HepG2 (cell line): Measurements from ENCODE around the gene ZNF581. TPM values are rescaled to one million over a fixed set of nuclear protein-coding genes. Genes with fewer than 3 reads are reported as not detected.

ENCODE experiments used
- ATAC-seq: fragments of 200-7000 bp; cut with Tn5 transposase; 3 replicates; pipeline ENCODE4 v1.9.1; 2020; ENCODE audit warnings: mild to moderate bottlenecking, moderate library complexity
- BruUV-seq: library from RNA; stranded (reverse); fragments of 400-500 nt; replicated peaks from 2 replicates; lab custom pipeline; 2021; lab: Mats Ljungman, UMichigan
- CTCF ChIA-PET: fragments of 300-600 bp; formaldehyde crosslinking; extraction: SDS; loops from one replicate; lab custom pipeline; 2021; ENCODE audit warnings: low total read pairs, inconsistent platforms, low intra/inter-chr PET ratio; lab: Yijun Ruan, JAX
- POLR2A ChIA-PET: fragments of 350-600 bp; sonication (Branson Sonifier 250); formaldehyde crosslinking; loops from one replicate; lab custom pipeline; 2020; ENCODE audit warnings: antibody characterized with exemption, inconsistent platforms; lab: Yijun Ruan, JAX
- DNase-seq: peaks from one replicate; pipeline ENCODE4 v3.0.0-alpha.2; 2015; ENCODE audit warnings: low spot score
- FAIRE-seq: peaks from 3 replicates; lab custom pipeline; 2011; peaks lifted over from hg19 to GRCh38; lab: Jason Lieb, UNC
- H2AFZ ChIP-seq: one replicate; pipeline ENCODE4 v1.6.1; 2011; ENCODE audit warnings: low read length, inconsistent platforms
- H3K27ac ChIP-seq: fragments of 300-600 bp; 3 replicates; pipeline ENCODE4 v1.8.0; 2011; ENCODE audit warnings: mixed run types, mild to moderate bottlenecking, mixed read lengths, low read length, inconsistent platforms; ENCODE audit not compliant: insufficient read depth; ENCODE audit errors: extremely low read length
- H3K27me3 ChIP-seq, 2 experiments: fragments of 200-600 bp in 1 of 2; 2 replicates in 1 of 2; 3 replicates in 1 of 2; pipeline versions ENCODE4 v1.6.0 to v1.8.0; 2011; ENCODE audit warnings: low read length in 2 of 2, mild to moderate bottlenecking in 2 of 2, moderate library complexity in 2 of 2, inconsistent platforms in 1 of 2; ENCODE audit not compliant: insufficient read depth in 2 of 2, control insufficient read depth in 1 of 2
- H3K36me3 ChIP-seq, 2 experiments: fragments of 200-600 bp in 1 of 2; replicated peaks in 1 of 2; 2 replicates in 1 of 2; 3 replicates in 1 of 2; pipeline versions ENCODE4 v1.5.1 to v1.8.0; 2011; ENCODE audit warnings: low read length in 2 of 2, inconsistent platforms in 1 of 2; ENCODE audit not compliant: insufficient read depth in 2 of 2, control insufficient read depth in 1 of 2
- H3K4me1 ChIP-seq: 2 replicates; pipeline ENCODE4 v1.5.1; 2012; ENCODE audit warnings: low read length, inconsistent platforms; ENCODE audit not compliant: insufficient read depth
- H3K4me2 ChIP-seq: 2 replicates; pipeline ENCODE4 v1.6.0; 2011; ENCODE audit warnings: low read depth, low read length, inconsistent platforms
- H3K4me3 ChIP-seq, 3 experiments: fragments of 200-600 bp in 1 of 3; sonication (generic), shearing (Covaris generic) in 1 of 3; replicated peaks in 1 of 3; 2 replicates each; pipeline ENCODE4 v1.5.1; 2011 to 2016; ENCODE audit warnings: low read length in 3 of 3, inconsistent platforms in 2 of 3, low read depth in 2 of 3, mild to moderate bottlenecking in 2 of 3, control low read depth in 1 of 3, mixed read lengths in 1 of 3; ENCODE audit not compliant: insufficient read depth in 1 of 3
- H3K79me2 ChIP-seq: one replicate; pipeline ENCODE4 v1.6.1; 2011; ENCODE audit warnings: low read length, inconsistent platforms; ENCODE audit not compliant: insufficient read depth
- H3K9ac ChIP-seq: 2 replicates; pipeline ENCODE4 v1.6.0; 2011; ENCODE audit warnings: mild to moderate bottlenecking, low read depth, low read length, inconsistent platforms; ENCODE audit not compliant: insufficient read depth
- H3K9me3 ChIP-seq: 2 replicates; pipeline ENCODE4 v1.5.1; 2012; ENCODE audit warnings: mild to moderate bottlenecking, low read length
- H4K20me1 ChIP-seq: 2 replicates; pipeline ENCODE4 v1.6.0; 2011; ENCODE audit warnings: inconsistent platforms, mild to moderate bottlenecking, low read length, moderate library complexity; ENCODE audit not compliant: insufficient read depth
- LRRFIP1 ChIP-seq: sonication (generic); formaldehyde crosslinking; conservative IDR thresholded peaks from 2 replicates; pipeline ENCODE4 v1.4.0; 2020; ENCODE audit warnings: missing genetic modification reagents
- ZNF234 ChIP-seq: sonication (generic); formaldehyde crosslinking; conservative IDR thresholded peaks from 2 replicates; pipeline ENCODE4 v1.5.1; 2020; ENCODE audit warnings: mild to moderate bottlenecking, missing genetic modification reagents
- WGBS: methylation state at CpG from one replicate; pipeline ENCODE4 v1.1.6; 2017; ENCODE audit warnings: low lambda C conversion rate; 5-methylcytosine and 5-hydroxymethylcytosine counted together
- in situ Hi-C: cut with HindIII; loops from 2 replicates; pipeline ENCODE4 v1.10.0; 2017; ENCODE audit warnings: low pct_unique_long_range_greater_than_20kb; ENCODE audit not compliant: extremely low pct_ligation_motif_present
- intact Hi-C: fragments of 100-400 bp; cut with micrococcal nuclease; formaldehyde crosslinking; loops from one replicate; pipeline ENCODE4 v1.10.0; 2022; ENCODE audit not compliant: unreplicated experiment
- polyA plus RNA-seq, 8 experiments: library from polyadenylated mRNA; depleted of rRNA in 3 of 8; stranded (reverse) in 7 of 8; unstranded in 1 of 8; fragments of >200 nt; fragmentation: Illumina TruSeq in 4 of 8; extraction: Trizol in 4 of 8; gene quantifications; 2 replicates each; pipeline versions ENCODE4 v1.2.1 to v1.2.3, GENCODE V29; 2011 to 2016; ENCODE audit warnings: low read depth in 4 of 8, missing spikeins in 1 of 8, mixed read lengths in 1 of 8; ENCODE audit not compliant: insufficient read depth in 1 of 8
- total RNA-seq, 5 experiments: library from RNA; depleted of rRNA; stranded (reverse); fragments of >200 nt; fragmentation: Illumina TruSeq; extraction: Trizol; gene quantifications; 2 replicates each; pipeline ENCODE4 v1.2.3, GENCODE V29; 2016; ENCODE audit warnings: low read depth in 1 of 5
- TF ChIP-seq, protein P1 (sequence below): sonication (generic); formaldehyde crosslinking; IDR thresholded peaks from 2 replicates; pipeline ENCODE4 v1.4.0; 2020; ENCODE audit warnings: mild to moderate bottlenecking, missing genetic modification reagents

Gene ZNF581
- total and polyA plus RNA-seq, 2 of the 13 experiments (the other 11 are each of a cell fraction or from before 2014, with no cell fraction given): 19.6 to 49.5 TPM

DNA sequence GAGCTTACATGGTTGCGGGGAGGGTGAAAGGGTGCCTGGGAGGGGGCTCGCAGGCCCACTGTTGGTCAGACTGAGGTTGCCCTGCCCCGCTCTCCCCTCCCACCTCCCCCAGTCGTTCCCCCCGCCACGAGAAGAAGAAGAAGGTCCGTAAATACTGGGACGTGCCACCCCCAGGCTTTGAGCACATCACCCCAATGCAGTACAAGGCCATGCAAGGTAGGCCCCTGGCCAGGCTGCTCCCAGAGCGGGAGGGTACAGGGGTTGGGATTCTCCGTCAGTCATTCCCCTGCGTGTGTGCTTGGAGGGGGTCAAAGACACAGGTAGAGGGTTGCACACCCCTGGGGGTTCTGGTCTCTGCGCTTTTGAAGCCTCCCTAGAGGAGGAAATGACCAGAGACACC, 17.0 kb downstream of the ZNF581 start:
- POLR2A ChIA-PET: no interaction called here
- no peak for DNase-seq
- H3K4me1 ChIP-seq: peaks cover 24% of the 10 kb centered on the region
- H3K79me2 ChIP-seq: peaks cover 67% of the 10 kb centered on the region
- FAIRE-seq: no peak
- CTCF ChIA-PET: no interaction called here
- no peak overlapping the region for H3K27ac ChIP-seq
- 97% methylated on average over 10 of the region's 12 CpGs for WGBS
- intact Hi-C loops: no loop called here
- BruUV-seq: no TSS peak
- no peaks in the 10 kb centered on the region; a peak in 1 of 5 replicates for H3K27me3 ChIP-seq
- no peak overlapping the region for H3K4me3 ChIP-seq
- H3K9me3 ChIP-seq: no peaks in the 10 kb centered on the region
- in situ Hi-C loops: no loop called here
- no peak overlapping the region for H3K9ac ChIP-seq
- TF ChIP-seq, protein P1, sequence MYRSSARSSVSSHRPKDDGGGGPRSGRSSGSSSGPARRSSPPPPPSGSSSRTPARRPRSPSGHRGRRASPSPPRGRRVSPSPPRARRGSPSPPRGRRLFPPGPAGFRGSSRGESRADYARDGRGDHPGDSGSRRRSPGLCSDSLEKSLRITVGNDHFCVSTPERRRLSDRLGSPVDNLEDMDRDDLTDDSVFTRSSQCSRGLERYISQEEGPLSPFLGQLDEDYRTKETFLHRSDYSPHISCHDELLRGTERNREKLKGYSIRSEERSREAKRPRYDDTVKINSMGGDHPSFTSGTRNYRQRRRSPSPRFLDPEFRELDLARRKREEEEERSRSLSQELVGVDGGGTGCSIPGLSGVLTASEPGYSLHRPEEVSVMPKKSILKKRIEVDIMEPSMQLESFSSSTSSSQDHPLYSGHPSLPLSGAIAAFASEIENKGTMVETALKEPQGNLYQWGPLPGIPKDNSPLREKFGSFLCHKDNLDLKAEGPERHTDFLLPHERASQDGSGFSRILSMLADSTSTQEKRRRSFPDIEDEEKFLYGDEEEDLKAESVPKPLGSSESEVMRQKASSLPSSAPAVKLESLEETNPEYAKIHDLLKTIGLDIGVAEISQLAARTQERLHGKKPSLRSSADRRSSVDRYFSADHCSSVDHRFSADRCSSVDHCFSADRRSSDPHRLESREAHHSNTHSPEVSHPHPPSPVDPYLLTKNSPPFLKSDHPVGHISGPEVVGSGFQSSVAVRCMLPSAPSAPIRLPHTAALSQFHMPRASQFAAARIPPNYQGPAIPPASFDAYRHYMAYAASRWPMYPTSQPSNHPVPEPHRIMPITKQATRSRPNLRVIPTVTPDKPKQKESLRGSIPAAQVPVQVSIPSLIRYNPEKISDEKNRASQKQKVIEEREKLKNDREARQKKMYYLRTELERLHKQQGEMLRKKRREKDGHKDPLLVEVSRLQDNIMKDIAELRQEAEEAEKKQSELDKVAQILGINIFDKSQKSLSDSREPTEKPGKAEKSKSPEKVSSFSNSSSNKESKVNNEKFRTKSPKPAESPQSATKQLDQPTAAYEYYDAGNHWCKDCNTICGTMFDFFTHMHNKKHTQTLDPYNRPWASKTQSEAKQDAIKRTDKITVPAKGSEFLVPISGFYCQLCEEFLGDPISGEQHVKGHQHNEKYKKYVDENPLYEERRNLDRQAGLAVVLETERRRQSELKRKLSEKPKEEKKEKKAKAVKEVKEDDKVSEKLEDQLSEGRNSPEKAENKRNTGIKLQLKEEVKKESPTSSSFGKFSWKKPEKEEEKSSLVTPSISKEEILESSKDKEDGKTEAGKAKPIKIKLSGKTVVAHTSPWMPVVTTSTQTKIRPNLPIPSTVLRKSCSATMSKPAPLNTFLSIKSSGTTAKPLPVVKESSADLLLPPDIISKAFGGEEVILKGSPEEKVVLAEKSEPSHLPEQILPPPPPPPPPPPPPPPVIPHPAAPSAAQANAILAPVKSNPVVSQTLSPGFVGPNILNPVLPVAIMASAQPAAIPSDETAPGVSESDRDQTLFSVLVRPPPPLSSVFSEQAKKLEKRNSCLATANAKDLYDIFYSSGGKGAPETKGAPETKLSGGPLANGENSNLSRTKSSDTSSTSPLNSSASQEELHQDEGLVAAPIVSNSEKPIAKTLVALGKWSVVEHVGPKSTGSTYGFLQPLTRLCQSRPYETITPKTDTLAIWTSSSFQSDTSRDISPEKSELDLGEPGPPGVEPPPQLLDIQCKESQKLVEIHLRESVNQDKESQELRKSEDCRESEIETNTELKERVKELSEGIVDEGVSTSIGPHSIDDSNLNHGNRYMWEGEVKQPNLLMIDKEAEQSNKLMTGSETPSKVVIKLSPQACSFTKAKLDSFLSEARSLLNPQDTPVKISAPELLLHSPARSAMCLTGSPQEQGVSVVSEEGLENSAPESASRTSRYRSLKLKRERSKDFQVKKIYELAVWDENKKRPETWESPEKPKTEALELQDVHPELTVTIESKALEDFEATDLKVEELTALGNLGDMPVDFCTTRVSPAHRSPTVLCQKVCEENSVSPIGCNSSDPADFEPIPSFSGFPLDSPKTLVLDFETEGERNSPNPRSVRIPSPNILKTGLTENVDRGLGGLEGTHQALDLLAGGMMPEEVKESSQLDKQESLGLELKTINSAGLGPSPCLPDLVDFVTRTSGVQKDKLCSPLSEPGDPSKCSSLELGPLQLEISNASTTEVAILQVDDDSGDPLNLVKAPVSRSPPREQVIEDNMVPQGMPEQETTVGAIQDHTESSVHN (CRISPR knock-in tag): no peak
- TF ChIP-seq LRRFIP1 (CRISPR knock-in tag) (no peak), ZNF234 (no peak)
- no peak overlapping the region for H2AFZ ChIP-seq
- H3K36me3 ChIP-seq: peaks cover 37 to 60% of the 10 kb centered on the region in 2 experiments
- ATAC-seq: no peak
- peaks cover 52% of the 10 kb centered on the region for H4K20me1 ChIP-seq
- H3K4me2 ChIP-seq: no peak overlapping the region
